HepG2 (cell line): ENCODE measurements around the gene CCT8. TPM values are rescaled to one million over a fixed set of nuclear protein-coding genes. Genes with fewer than 3 reads are reported as not detected.

ENCODE experiments used
- JARID2 ChIP-seq: sonication (generic); formaldehyde crosslinking; IDR thresholded peaks from 2 replicates; pipeline ENCODE4 v1.8.1; 2023; ENCODE audit warnings: missing genetic modification reagents, inconsistent platforms; ENCODE audit not compliant: insufficient replicate concordance
- JUNB ChIP-seq: sonication (generic); formaldehyde crosslinking; IDR thresholded peaks from 2 replicates; pipeline ENCODE4 v1.8.0; 2022; ENCODE audit warnings: missing genetic modification reagents, mild to moderate bottlenecking, borderline replicate concordance
- NFIB ChIP-seq: sonication (generic); formaldehyde crosslinking; IDR thresholded peaks from 2 replicates; pipeline ENCODE4 v1.9.0; 2021; ENCODE audit warnings: missing genetic modification reagents, mild to moderate bottlenecking, borderline replicate concordance
- PAF1 ChIP-seq: IDR thresholded peaks from 2 replicates; pipeline ENCODE4 v1.6.1; 2016; ENCODE audit warnings: missing genetic modification reagents, missing compliant biosample characterization
- PCBP1 ChIP-seq: fragments of 200-400 bp; formaldehyde crosslinking; IDR thresholded peaks from 2 replicates; pipeline ENCODE4 v1.6.1; 2017; ENCODE audit warnings: mild to moderate bottlenecking, low read depth, low read length, borderline replicate concordance
- POGK ChIP-seq: sonication (generic); formaldehyde crosslinking; conservative IDR thresholded peaks from 2 replicates; pipeline ENCODE4 v1.8.0; 2022; ENCODE audit warnings: mild to moderate bottlenecking, moderate library complexity, missing genetic modification reagents
- RAD21 ChIP-seq: fragments of 450-650 bp; formaldehyde crosslinking; IDR thresholded peaks from 2 replicates; pipeline ENCODE4 v1.5.0; 2020; ENCODE audit warnings: mild to moderate bottlenecking
- RORA ChIP-seq: sonication (generic); formaldehyde crosslinking; IDR thresholded peaks from 2 replicates; pipeline ENCODE4 v1.5.0; 2020; ENCODE audit warnings: mild to moderate bottlenecking, missing genetic modification reagents, moderate library complexity
- RXRA ChIP-seq: sonication (generic); formaldehyde crosslinking; IDR thresholded peaks from 2 replicates; pipeline ENCODE4 v1.5.1; 2020; ENCODE audit warnings: missing genetic modification reagents
- ZNF224 ChIP-seq: sonication (generic); formaldehyde crosslinking; IDR thresholded peaks from 2 replicates; pipeline ENCODE4 v1.5.0; 2020; ENCODE audit warnings: mild to moderate bottlenecking, missing genetic modification reagents
- ZNF260 ChIP-seq: sonication (generic); formaldehyde crosslinking; IDR thresholded peaks from 2 replicates; pipeline ENCODE4 v1.4.0; 2020; ENCODE audit warnings: missing genetic modification reagents, low read depth, mild to moderate bottlenecking, borderline replicate concordance
- polyA plus RNA-seq, 8 experiments: library from polyadenylated mRNA; depleted of rRNA in 3 of 8; stranded (reverse) in 7 of 8; unstranded in 1 of 8; fragments of >200 nt; fragmentation: Illumina TruSeq in 4 of 8; extraction: Trizol in 4 of 8; gene quantifications; 2 replicates each; pipeline versions ENCODE4 v1.2.1 to v1.2.3, GENCODE V29; 2011 to 2016; ENCODE audit warnings: low read depth in 4 of 8, missing spikeins in 1 of 8, mixed read lengths in 1 of 8; ENCODE audit not compliant: insufficient read depth in 1 of 8
- total RNA-seq, 5 experiments: library from RNA; depleted of rRNA; stranded (reverse); fragments of >200 nt; fragmentation: Illumina TruSeq; extraction: Trizol; gene quantifications; 2 replicates each; pipeline ENCODE4 v1.2.3, GENCODE V29; 2016; ENCODE audit warnings: low read depth in 1 of 5
- TF ChIP-seq, protein P1 (sequence below): sonication (generic); formaldehyde crosslinking; IDR thresholded peaks from 2 replicates; pipeline ENCODE4; 2020; ENCODE audit warnings: missing genetic modification reagents, mild to moderate bottlenecking, borderline replicate concordance
- TF ChIP-seq, protein P2 (sequence below): IDR thresholded peaks from 2 replicates; pipeline ENCODE4 v1.4.0; 2020; ENCODE audit warnings: mild to moderate bottlenecking, missing genetic modification reagents
- TF ChIP-seq, protein P3 (sequence below): sonication (generic); formaldehyde crosslinking; IDR thresholded peaks from 2 replicates; pipeline ENCODE4 v1.5.0; 2020; ENCODE audit warnings: missing genetic modification reagents

The CCT8 gene
- total and polyA plus RNA-seq, 2 of the 13 experiments (the other 11 are each of a cell fraction or from before 2014, with no cell fraction given) = 127 to 325 TPM

- TF ChIP-seq, protein P1, sequence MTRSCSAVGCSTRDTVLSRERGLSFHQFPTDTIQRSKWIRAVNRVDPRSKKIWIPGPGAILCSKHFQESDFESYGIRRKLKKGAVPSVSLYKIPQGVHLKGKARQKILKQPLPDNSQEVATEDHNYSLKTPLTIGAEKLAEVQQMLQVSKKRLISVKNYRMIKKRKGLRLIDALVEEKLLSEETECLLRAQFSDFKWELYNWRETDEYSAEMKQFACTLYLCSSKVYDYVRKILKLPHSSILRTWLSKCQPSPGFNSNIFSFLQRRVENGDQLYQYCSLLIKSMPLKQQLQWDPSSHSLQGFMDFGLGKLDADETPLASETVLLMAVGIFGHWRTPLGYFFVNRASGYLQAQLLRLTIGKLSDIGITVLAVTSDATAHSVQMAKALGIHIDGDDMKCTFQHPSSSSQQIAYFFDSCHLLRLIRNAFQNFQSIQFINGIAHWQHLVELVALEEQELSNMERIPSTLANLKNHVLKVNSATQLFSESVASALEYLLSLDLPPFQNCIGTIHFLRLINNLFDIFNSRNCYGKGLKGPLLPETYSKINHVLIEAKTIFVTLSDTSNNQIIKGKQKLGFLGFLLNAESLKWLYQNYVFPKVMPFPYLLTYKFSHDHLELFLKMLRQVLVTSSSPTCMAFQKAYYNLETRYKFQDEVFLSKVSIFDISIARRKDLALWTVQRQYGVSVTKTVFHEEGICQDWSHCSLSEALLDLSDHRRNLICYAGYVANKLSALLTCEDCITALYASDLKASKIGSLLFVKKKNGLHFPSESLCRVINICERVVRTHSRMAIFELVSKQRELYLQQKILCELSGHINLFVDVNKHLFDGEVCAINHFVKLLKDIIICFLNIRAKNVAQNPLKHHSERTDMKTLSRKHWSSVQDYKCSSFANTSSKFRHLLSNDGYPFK (CRISPR knock-in tag) = peak; percentile 94; the same call in 1 of the 2 replicates
- TF ChIP-seq JARID2 (CRISPR knock-in tag) (no peak), ZNF224 (CRISPR knock-in tag) (peak; percentile 88; the same call in 1 of the 2 replicates), NFIB (CRISPR knock-in tag) (no peak), JUNB (CRISPR knock-in tag) (no peak), ZNF260 (CRISPR knock-in tag) (no peak), PAF1 (CRISPR knock-in tag) (no peak), RORA (CRISPR knock-in tag) (no peak), PCBP1 (peak; percentile 76; the same call in 1 of the 2 replicates), POGK (CRISPR knock-in tag) (peak; percentile 74; the same call in 1 of the 2 replicates), RAD21 (CRISPR knock-in tag) (no peak; the same call in 1 of the 2 replicates), RXRA (CRISPR knock-in tag) (peak; percentile 64; the same call in 1 of the 2 replicates)
- TF ChIP-seq, protein P2, sequence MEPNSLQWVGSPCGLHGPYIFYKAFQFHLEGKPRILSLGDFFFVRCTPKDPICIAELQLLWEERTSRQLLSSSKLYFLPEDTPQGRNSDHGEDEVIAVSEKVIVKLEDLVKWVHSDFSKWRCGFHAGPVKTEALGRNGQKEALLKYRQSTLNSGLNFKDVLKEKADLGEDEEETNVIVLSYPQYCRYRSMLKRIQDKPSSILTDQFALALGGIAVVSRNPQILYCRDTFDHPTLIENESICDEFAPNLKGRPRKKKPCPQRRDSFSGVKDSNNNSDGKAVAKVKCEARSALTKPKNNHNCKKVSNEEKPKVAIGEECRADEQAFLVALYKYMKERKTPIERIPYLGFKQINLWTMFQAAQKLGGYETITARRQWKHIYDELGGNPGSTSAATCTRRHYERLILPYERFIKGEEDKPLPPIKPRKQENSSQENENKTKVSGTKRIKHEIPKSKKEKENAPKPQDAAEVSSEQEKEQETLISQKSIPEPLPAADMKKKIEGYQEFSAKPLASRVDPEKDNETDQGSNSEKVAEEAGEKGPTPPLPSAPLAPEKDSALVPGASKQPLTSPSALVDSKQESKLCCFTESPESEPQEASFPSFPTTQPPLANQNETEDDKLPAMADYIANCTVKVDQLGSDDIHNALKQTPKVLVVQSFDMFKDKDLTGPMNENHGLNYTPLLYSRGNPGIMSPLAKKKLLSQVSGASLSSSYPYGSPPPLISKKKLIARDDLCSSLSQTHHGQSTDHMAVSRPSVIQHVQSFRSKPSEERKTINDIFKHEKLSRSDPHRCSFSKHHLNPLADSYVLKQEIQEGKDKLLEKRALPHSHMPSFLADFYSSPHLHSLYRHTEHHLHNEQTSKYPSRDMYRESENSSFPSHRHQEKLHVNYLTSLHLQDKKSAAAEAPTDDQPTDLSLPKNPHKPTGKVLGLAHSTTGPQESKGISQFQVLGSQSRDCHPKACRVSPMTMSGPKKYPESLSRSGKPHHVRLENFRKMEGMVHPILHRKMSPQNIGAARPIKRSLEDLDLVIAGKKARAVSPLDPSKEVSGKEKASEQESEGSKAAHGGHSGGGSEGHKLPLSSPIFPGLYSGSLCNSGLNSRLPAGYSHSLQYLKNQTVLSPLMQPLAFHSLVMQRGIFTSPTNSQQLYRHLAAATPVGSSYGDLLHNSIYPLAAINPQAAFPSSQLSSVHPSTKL = peak; percentile 56
- TF ChIP-seq, protein P3, sequence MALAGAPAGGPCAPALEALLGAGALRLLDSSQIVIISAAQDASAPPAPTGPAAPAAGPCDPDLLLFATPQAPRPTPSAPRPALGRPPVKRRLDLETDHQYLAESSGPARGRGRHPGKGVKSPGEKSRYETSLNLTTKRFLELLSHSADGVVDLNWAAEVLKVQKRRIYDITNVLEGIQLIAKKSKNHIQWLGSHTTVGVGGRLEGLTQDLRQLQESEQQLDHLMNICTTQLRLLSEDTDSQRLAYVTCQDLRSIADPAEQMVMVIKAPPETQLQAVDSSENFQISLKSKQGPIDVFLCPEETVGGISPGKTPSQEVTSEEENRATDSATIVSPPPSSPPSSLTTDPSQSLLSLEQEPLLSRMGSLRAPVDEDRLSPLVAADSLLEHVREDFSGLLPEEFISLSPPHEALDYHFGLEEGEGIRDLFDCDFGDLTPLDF (CRISPR knock-in tag) = peak; percentile 64
Observed at GRCh38 chr21:29073222-29074006, at the start of gene CCT8 (continued).
